ENCODE results near the gene MYBPC2. TPM values are rescaled to one million over a fixed set of nuclear protein-coding genes. Genes with fewer than 3 reads are reported as not detected.

MYBPC2 gene
- total RNA-seq, 1 donor from 2014 or later = 0.07 TPM

DNA sequence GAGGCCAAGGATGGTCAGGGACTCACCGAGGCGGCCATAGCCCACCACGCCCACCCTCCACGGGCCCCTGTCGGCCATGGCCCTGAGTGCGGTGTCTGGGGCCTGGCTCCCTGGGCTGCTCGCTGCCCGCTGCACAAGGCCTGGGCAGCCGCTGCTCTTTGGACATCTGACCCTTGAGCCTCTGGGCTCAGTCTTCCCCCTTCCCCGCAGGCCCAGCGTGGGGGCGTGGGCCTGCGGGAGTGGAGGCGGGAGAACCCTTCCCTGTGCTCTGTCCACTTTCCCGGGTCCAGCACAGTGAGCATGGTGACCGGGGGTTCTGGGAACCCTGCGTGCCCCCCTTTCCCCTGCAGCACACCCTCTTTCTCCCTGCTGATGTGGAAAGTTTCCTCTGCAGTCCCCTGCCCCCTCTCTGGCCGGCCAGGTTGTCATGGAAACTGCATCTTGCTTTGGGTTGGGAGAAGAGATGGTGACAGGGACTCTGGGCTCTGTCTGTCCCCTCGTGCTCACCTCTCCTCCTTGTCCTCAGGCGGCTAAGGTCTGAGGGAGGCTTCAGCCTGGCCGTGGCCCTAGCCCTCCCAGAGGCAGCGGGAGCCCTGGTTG, 81.2 kb downstream of the MYBPC2 start, which contains the start of gene ASPDH:
Gene ASPDH (minus strand): TSS at position 168 of the 600 bp plus-strand sequence. CDS start 90 bp downstream, at position 78.
- intact Hi-C loops (cut with micrococcal nuclease) = no loop called here

DNA sequence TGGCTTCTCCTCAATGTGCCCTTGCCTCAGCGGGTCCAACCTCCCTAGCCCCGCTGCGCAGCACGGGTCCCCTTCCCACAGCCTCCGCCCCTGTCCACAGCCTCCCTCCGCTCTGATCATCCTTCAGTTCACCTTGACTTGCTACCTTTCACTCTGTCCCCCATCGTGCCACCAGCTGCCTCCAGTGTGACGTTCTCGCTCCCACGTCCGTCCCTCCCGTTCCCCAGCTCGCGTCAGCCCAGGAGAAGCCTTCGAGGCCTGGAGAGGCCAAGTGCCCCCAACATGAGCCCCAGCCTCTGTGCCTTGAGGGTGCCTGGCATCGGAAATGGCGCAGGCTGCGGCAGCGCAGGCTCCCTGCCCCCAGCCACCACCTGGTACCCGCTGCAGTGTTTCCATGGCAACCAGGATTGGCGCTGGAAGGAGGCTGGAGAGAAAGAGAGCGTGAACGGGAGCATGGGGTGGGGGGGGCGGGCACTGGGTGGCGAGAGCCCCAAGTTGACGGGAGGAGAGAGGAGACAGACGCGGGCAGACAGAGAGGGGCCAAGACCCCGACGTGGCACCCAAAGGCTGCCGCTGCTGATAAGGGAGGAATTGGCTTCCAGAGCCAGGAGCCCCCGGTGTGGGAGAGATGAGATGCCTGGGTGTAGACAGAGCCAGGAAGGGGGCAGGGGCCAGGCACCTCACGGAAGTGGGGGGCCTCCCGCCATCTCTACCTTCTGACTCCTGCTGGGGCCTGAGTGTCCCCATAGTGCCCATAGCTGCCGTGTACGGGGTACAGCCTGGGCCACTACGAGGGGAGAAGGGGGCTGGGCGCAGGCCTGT, 81.9 kb downstream of the MYBPC2 start:
- intact Hi-C loops (cut with micrococcal nuclease) = no loop called here

DNA sequence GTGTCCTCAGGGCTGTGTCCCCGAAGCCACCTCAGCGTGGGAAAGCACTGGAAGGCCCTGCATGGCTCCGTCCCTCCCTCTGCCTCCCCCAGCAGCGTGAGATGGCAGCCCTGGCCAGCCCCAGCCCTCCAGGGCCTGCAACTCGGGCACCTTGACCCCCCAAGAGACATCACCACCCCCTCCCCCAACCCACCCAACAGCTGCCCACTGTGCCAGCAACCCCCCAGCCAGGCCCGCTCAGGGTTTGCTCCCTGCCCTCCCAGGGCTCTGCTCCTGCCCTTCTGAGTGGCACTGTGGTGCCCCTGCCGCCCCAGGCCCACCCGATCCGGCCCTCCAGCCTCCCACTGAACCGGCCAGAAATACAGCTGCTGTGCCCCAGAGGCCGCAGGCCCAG, 82.5 kb downstream of the MYBPC2 start:
- intact Hi-C loops (cut with micrococcal nuclease) = no loop called here

Other genes starting within 250 kb of the MYBPC2 start
- not detected in 2 replicates for gene MYH14, start 229.3 kb upstream of the MYBPC2 start, total RNA-seq
- 9.4 and 9.5 TPM in 2 replicates for gene KCNC3, start 103.5 kb upstream of the MYBPC2 start, total RNA-seq
- gene NAPSA, start 67.3 kb upstream of the MYBPC2 start, total RNA-seq = 2.0 and 2.2 TPM in 2 replicates
- 63.5 and 64.3 TPM in 2 replicates for gene NR1H2, start 56.4 kb upstream of the MYBPC2 start, total RNA-seq
- 140 and 141 TPM in 2 replicates for gene POLD1, start 48.5 kb upstream of the MYBPC2 start, total RNA-seq
- gene SPIB, start 14.0 kb upstream of the MYBPC2 start, total RNA-seq = 0.68 and 0.91 TPM in 2 replicates
- gene EMC10, start 43.6 kb downstream of the MYBPC2 start, total RNA-seq = 68.3 and 70.8 TPM in 2 replicates
- gene GARIN5A, start 44.0 kb downstream of the MYBPC2 start, total RNA-seq = 0.23 and 0.36 TPM in 2 replicates
- gene JOSD2, start 78.3 kb downstream of the MYBPC2 start, total RNA-seq = 32.4 and 34.0 TPM in 2 replicates
- not detected in 2 replicates for gene ASPDH, start 81.0 kb downstream of the MYBPC2 start, total RNA-seq
- gene LRRC4B, start 135.5 kb downstream of the MYBPC2 start, total RNA-seq = not detected in 2 replicates
- not detected in 2 replicates for gene SYT3, start 207.0 kb downstream of the MYBPC2 start, total RNA-seq
- 0.59 TPM in 1 of 2 replicates, not detected in the other for gene C19orf81, start 216.6 kb downstream of the MYBPC2 start, total RNA-seq

All from T-helper 2 cell treated with Interferon-gamma antibody and Interleukin-4, amounts not matched to agents 100 ng/mL and 5 ng/mL, for 36 hours (primary cell).